Gastroesophageal sphincter (tissue), 4 donors: ENCODE data around the gene IKZF1. TPM values are rescaled to one million over a fixed set of nuclear protein-coding genes. Genes with fewer than 3 reads are reported as not detected.

Experiments used
- ATAC-seq: fragments of 150-250 bp; one replicate; pipeline ENCODE4 v1.9.1; 2016; ENCODE audit warnings: mild to moderate bottlenecking, moderate library complexity
- H3K27ac ChIP-seq, 4 donors: fragments of 200-600 bp; sonication (generic) in 3 of 4; 1 replicate in 3 of 4; 2 replicates in 1 of 4; pipeline ENCODE4 v1.5.1; 2016 to 2019
- H3K27me3 ChIP-seq: fragments of 200-600 bp; sonication (generic); one replicate; pipeline ENCODE4 v1.5.1; 2019
- H3K36me3 ChIP-seq, 2 donors: fragments of 200-600 bp; sonication (generic); one replicate each; pipeline ENCODE4 v1.5.1; 2019; ENCODE audit warnings: control low read depth in 1 of 2
- H3K4me1 ChIP-seq, 3 donors: fragments of 200-600 bp; sonication (generic); 1 replicate in 2 of 3; 2 replicates in 1 of 3; pipeline ENCODE4 v1.5.1; 2016 to 2019; ENCODE audit warnings: control low read depth in 2 of 3
- H3K4me3 ChIP-seq, 2 donors: fragments of 200-600 bp; sonication (generic); one replicate each; pipeline ENCODE4 v1.5.1; 2019; ENCODE audit warnings: mild to moderate bottlenecking in 1 of 2, moderate library complexity in 1 of 2
- H3K9me3 ChIP-seq, 3 donors: fragments of 200-600 bp; sonication (generic); one replicate each; pipeline ENCODE4 v1.5.1; 2017 to 2019; ENCODE audit warnings: control low read depth in 2 of 3
- CTCF ChIP-seq, 4 experiments: fragments of 200-600 bp in 2 of 4; fragments of 450-650 bp in 2 of 4; sonication (generic) in 1 of 4; IDR thresholded peaks; one replicate each; pipeline ENCODE4 v1.5.1; 2017 to 2019; ENCODE audit warnings: antibody characterized with exemption in 4 of 4, mild to moderate bottlenecking in 2 of 4, moderate library complexity in 2 of 4
- EP300 ChIP-seq: sonication (generic); formaldehyde crosslinking; IDR thresholded peaks from one replicate; pipeline ENCODE4 v1.6.1; 2017; ENCODE audit warnings: antibody characterized with exemption, mild to moderate bottlenecking
- POLR2A ChIP-seq, 2 donors: fragments of 450-650 bp; IDR thresholded peaks; one replicate each; pipeline ENCODE4 v1.6.1; 2017; ENCODE audit warnings: antibody characterized with exemption in 2 of 2, mild to moderate bottlenecking in 2 of 2, moderate library complexity in 1 of 2
- POLR2AphosphoS5 ChIP-seq: sonication (generic); formaldehyde crosslinking; IDR thresholded peaks from one replicate; pipeline ENCODE4 v1.6.1; 2017; ENCODE audit warnings: antibody characterized with exemption
- WGBS, 2 donors: methylation state at CpG; one replicate each; pipeline ENCODE4 v1.1.5; 2018; ENCODE audit warnings: low coverage in 1 of 2; 5-methylcytosine and 5-hydroxymethylcytosine counted together
- total RNA-seq, 4 donors: library from RNA; depleted of rRNA; stranded (reverse); fragments of >200 nt; gene quantifications; one replicate each; pipeline ENCODE4 v1.1.0, GENCODE V29; 2016

Gene IKZF1
- total RNA-seq, 4 donors from 2014 or later: 2.5 to 14.1 (median 5.9) TPM

GRCh38 chr7:50359995-50360925 lies 55.7 kb downstream of the IKZF1 start:
- H3K4me1 ChIP-seq: no peaks in the 10 kb centered on the region
- WGBS, 2 donors: 51 to 72% methylated on average over 7 to 11 of the region's 20 CpGs
- no peaks in the 10 kb centered on the region for H3K36me3 ChIP-seq
- H3K27me3 ChIP-seq: peaks cover 27% of the 10 kb centered on the region
- no peak overlapping the region for H3K27ac ChIP-seq
- H3K4me3 ChIP-seq: no peak overlapping the region
- no peak for ATAC-seq
- H3K9me3 ChIP-seq: no peaks in the 10 kb centered on the region
- no peak for TF ChIP-seq POLR2A (IDR thresholded peaks at IDR 0.05)
- TF ChIP-seq POLR2AphosphoS5: no peak
- no peak for TF ChIP-seq CTCF (IDR thresholded peaks at IDR 0.05)
- TF ChIP-seq EP300: no peak

- TF ChIP-seq EP300 (no peak), CTCF (IDR thresholded peaks at IDR 0.05) (no peak), POLR2AphosphoS5 (no peak), POLR2A (IDR thresholded peaks at IDR 0.05) (no peak)
- Histone ChIP-seq H3K27ac (no peak overlapping the region), H3K4me3 (no peak overlapping the region), H3K4me1 (no peaks in the 10 kb centered on the region), H3K27me3 (peaks cover 18% of the 10 kb centered on the region), H3K36me3 (no peaks in the 10 kb centered on the region), H3K9me3 (no peaks in the 10 kb centered on the region)
- WGBS, 2 donors: 67 to 70% methylated on average over 2 to 5 of the region's 5 CpGs
- no peak for ATAC-seq
Measured at GRCh38 chr7:50362142-50362541, 57.6 kb downstream of the IKZF1 start.

GRCh38 chr7:50362712-50363282 lies 58.3 kb downstream of the IKZF1 start:
- no peak overlapping the region for H3K27ac ChIP-seq
- H3K9me3 ChIP-seq: no peaks in the 10 kb centered on the region
- no peak for ATAC-seq
- TF ChIP-seq EP300 (no peak), POLR2AphosphoS5 (no peak), POLR2A (IDR thresholded peaks at IDR 0.05) (no peak), CTCF (IDR thresholded peaks at IDR 0.05) (no peak)
- H3K27me3 ChIP-seq: peaks cover 11% of the 10 kb centered on the region
- H3K4me3 ChIP-seq: no peak overlapping the region
- 54 to 75% methylated on average over 2 to 5 of the region's 6 CpGs for WGBS, 2 donors
- H3K4me1 ChIP-seq: no peaks in the 10 kb centered on the region
- H3K36me3 ChIP-seq: no peaks in the 10 kb centered on the region

GRCh38 chr7:50363327-50364060 lies 59.0 kb downstream of the IKZF1 start:
- no peaks in the 10 kb centered on the region for H3K36me3 ChIP-seq
- peaks cover 10% of the 10 kb centered on the region for H3K27me3 ChIP-seq
- TF ChIP-seq POLR2AphosphoS5: no peak
- no peak for TF ChIP-seq EP300
- TF ChIP-seq CTCF (IDR thresholded peaks at IDR 0.05): no peak
- no peak for TF ChIP-seq POLR2A (IDR thresholded peaks at IDR 0.05)
- H3K9me3 ChIP-seq: peaks cover 0 to 5% (median 0%) of the 10 kb centered on the region in 3 donors
- no peak overlapping the region for H3K27ac ChIP-seq
- 75 to 89% methylated on average over 4 to 6 of the region's 7 CpGs for WGBS, 2 donors
- no peak overlapping the region for H3K4me3 ChIP-seq
- ATAC-seq: no peak
- no peaks in the 10 kb centered on the region for H3K4me1 ChIP-seq
